NB4 (cell line): ENCODE data around the gene CALN1.

Source experiments
- CTCF ChIP-seq: IDR thresholded peaks from one replicate; pipeline ENCODE4 v1.5.1; 2012; ENCODE audit warnings: low read depth, low read length
- MAX ChIP-seq: IDR thresholded peaks from 2 replicates; pipeline ENCODE4 v1.6.1; 2011; ENCODE audit warnings: low read depth, low read length
- MYC ChIP-seq: IDR thresholded peaks from 2 replicates; pipeline ENCODE4 v1.6.1; 2011; ENCODE audit warnings: low read depth, low read length
- POLR2A ChIP-seq: IDR thresholded peaks from 2 replicates; pipeline ENCODE4 v1.6.1; 2011; ENCODE audit warnings: mild to moderate bottlenecking; ENCODE audit not compliant: insufficient read length; ENCODE audit errors: extremely low read depth

GRCh38 chr7:71776726-71777125, 635.4 kb downstream of the CALN1 start:
- no peak for TF ChIP-seq CTCF
- no peak for TF ChIP-seq POLR2A
- TF ChIP-seq MAX = no peak
- no peak for TF ChIP-seq MYC
